D721Med (cell line): ENCODE results near the gene NSL1.

Experiments used
- DNase-seq: peaks from one replicate; pipeline ENCODE4 v3.0.0; 2011; ENCODE audit warnings: low spot score; ENCODE audit not compliant: insufficient read length
- FAIRE-seq: peaks from 2 replicates; lab custom pipeline; 2011; peaks lifted over from hg19 to GRCh38; lab: Jason Lieb, UNC
- CTCF ChIP-seq: IDR thresholded peaks from 2 replicates; pipeline ENCODE4 v1.5.1; 2012; ENCODE audit warnings: mild to moderate bottlenecking, control low read depth; ENCODE audit not compliant: insufficient read depth; ENCODE audit errors: missing control alignments

The NSL1 gene

GRCh38 chr1:212686069-212686468 is 105.5 kb downstream of the NSL1 start:
- FAIRE-seq, result no peak

GRCh38 chr1:212685429-212685828 is 106.1 kb downstream of the NSL1 start:
- DNase-seq, result no peak
- no peak for FAIRE-seq
- TF ChIP-seq CTCF, result no peak

More at GRCh38 chr1:212686069-212686468, 105.5 kb downstream of the NSL1 start:
- no peak for TF ChIP-seq CTCF
- DNase-seq, result no peak

GRCh38 chr1:212684521-212685090 is 107.0 kb downstream of the NSL1 start:
- no peak for DNase-seq
- FAIRE-seq, result no peak
- no peak for TF ChIP-seq CTCF

GRCh38 chr1:212684076-212684475 is 107.5 kb downstream of the NSL1 start:
- DNase-seq (no peak), FAIRE-seq (no peak)
- TF ChIP-seq CTCF, result no peak

GRCh38 chr1:212683357-212683722 is 108.2 kb downstream of the NSL1 start:
- no peak for FAIRE-seq
- no peak for DNase-seq
- TF ChIP-seq CTCF, result no peak

- FAIRE-seq, result peak; percentile 32
- no peak for DNase-seq
- TF ChIP-seq CTCF, result no peak
Measured at GRCh38 chr1:212680680-212681389, 110.7 kb downstream of the NSL1 start.
